Putamen (tissue), 1 donor: ENCODE results near the gene LRRC63.
"Not testable (repeated sequence)": the region's sequence is repeated elsewhere in the genome, so short reads cannot be mapped to it uniquely, and the experiment has no call there.

ENCODE experiments used
- DNase-seq: peaks from one replicate; pipeline ENCODE4 v3.0.0-alpha.2; 2016; ENCODE audit warnings: low spot score

Gene LRRC63, protein sequence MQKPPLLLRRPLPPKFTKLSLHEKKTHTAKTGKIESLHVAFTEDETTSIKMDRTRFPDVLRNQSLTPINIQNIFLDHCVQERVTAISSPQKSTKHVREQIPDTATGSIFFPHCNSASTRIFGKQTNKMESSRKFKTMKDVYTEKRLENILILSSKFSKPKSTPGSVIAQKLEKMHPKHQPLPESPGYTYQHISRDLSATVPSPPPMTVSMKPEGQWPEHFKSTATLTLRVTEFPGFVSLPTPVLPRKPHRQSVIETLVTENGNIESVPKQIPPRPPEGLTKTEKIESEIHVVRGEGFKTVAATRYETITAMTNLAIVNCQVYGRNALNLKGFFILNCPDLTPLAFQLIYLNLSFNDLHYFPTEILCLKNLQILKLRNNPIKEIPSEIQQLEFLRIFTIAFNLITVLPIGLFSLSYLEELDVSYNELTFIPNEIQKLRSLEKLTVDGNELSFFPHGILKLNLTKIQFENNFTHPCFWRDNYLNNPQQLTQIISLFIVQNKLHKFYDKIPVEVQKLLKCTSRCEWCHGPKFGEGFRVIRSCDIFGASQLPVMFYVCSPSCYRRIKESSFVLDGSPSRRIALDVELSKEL

DNA sequence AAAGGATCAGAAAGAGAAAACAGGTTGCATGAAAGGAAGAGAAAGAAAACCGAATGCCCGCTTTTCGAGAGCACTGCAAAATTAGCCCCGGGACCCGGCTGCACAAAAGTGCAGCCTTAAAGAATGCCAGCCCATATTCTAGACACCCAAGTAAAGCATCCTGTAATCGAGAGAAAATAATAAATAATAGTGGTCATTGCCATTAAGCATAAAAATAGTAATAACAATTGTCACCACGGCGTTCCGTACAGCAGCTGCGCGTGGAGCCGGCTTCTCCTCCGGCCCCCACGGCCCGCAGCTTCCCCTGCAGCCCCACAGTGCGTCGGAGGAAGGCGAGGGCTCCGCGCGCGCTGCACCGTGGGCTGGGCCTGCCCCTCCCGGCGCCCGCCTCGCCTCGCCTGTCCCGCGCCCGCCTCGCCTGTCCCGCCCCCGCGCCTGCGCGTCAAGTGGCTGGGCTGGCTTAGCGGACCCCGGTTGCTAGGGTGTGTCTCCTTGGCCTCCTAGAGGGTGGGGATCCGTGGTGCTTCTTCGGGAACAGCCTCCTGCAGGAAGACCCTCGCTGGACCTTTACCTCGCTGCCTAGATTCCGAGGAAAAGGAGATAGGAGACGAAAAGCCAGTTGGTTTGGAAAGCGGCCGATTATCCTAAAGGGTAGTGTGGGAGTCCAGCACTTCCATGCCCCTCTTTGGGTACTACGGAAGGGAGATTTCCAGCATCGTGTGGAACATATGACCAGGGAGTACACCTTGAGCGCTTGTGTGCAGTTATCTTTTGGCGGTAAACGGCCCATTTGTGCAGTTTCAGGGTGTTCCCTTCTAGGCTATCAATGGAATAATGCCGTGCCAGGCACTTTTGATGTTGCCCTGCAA is at the start of gene LRRC63:
Gene LRRC63 (plus strand): TSS at position 446 of the 869 bp plus-strand sequence. CDS start 1,107 bp downstream, outside the sequence.
- DNase-seq, result peak; percentile 85

DNA sequence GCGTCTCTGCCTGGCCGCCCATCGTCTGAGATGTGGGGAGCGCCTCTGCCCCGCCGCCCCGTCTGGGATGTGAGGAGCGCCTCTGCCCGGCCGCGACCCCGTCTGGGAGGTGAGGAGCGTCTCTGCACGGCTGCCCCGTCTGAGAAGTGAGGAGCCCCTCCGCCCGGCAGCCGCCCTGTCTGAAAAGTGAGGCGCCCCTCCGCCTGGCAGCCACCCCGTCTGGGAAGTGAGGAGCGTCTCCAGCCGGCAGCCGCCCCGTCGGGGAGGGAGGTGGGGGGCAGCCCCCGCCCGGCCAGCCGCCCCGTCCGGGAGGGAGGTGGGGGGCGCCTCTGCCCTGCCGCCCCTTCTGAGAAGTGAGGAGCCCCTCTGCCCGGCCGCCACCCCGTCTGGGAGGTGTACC is 49.0 kb upstream of the LRRC63 start:
- not testable (repeated sequence) for DNase-seq

DNA sequence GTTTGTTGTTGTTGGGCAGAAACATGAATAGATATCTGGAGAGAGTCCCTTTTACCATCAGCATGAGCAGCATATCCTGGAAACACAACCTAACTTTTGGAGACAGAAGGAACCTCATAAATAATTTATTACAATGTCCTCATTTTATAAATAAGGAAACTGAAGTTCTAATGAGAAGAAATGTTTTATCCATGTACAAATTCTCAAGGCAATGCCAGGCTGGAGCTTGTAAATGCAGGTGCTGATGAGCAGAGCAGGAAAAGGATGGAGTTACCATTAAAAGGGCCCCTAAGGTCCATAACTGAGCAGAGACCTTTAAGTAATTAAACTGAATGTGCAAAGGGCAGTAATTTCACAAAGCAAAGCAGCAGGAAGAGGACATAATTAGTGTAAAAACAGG is 47.1 kb upstream of the LRRC63 start:
- no peak for DNase-seq

DNA sequence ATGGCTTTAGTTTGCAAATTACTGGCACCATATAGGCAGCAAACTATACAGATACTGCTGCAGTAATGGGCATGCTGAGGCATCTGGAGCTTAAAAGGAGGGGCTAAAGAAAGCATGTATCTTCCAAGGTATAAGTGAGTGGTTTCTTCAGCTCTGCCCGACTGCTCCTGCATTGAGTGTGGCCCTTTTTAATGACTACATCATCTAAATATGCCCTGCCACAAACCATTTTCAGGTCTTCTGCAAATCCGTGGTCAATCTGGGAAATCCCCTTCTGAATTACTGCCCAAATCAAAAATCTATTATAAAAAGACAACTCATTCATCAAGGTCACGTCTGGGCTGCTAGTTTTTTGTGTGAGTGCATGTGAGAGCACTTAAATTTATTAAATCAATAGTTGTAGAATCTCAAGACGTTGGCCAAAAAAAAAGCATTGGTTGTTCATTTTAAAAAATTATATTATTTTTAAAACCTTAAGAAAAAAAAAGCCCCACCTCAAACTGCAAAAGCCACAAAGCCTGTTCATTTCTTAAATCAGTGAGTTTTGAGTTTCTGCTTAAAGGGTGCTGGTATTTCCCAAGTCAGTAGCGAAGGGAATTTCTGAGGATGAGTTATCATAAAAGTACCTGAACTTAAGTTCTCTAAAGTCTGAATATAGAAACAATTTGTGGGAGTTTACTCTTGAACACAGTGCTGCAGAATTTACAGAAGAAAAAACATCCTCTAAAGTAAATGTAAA is 46.1 kb upstream of the LRRC63 start:
- no peak for DNase-seq

DNA sequence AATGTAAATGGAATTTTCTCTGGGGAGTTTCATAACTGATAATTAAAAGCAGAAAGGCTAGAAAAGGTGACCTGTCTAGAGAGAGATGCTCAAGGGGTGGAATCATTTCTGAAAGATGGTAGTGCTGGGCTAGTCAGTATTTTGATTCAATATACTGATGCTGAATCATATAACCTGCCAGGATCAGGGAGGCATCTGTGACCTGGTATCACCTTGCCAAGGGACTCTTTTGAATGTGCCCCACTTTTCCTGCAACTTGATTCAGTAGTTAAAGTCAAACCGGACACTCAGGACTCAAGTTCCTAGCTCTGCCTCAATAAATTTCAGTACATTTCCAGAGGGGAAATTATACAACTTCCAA is 45.5 kb upstream of the LRRC63 start:
- no peak for DNase-seq

DNA sequence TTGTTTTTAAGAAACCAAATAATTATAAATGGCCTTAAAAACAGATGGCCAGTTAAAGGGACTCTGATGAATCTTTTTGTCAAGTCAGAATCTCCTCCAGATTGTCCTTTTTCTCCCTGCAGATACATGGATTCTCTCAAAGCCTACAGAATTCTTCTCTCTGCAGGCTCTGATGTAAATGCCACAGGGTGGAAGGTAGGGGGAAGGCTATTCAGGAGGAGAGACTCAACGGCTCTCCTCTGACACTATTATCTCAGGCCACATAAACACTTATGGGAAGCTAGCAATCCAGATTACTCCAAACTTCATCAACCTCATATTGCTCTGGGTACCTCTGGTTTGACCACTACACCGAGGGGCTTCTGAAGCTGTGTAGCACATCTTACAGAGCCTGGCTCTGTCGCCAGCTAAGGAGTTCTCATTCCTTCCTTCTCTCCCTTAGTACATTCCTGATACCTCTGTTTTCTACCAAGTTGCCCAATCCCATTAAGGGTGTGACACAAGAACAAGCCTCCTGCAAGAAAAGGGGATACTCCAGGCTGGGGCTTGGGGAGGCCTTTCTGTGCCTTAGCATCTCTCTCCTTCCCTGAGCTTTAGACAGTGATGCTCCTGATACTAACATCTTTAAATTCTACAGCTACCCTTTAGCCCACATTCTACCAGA is 44.6 kb upstream of the LRRC63 start:
- DNase-seq, result no peak

DNA sequence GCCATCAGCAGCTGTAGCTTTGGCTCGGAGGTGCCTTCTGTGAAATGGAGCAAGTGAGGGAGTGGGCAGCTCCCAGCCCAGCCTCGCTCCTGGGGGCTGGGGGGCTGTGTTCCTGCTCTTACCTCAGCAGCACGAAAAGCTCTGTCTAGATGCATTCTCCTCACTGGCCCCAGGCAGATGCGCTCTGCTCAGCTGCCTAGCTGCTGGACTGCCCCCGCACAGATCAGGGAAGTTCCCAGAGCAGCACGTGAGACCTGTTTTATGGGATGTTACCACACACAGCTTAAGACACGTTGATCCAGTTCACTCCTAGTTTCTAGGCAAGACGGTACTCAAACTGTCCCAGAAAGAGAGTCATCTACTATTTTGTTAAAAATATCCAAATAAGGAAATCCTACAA is 43.4 kb upstream of the LRRC63 start:
- no peak for DNase-seq

DNA sequence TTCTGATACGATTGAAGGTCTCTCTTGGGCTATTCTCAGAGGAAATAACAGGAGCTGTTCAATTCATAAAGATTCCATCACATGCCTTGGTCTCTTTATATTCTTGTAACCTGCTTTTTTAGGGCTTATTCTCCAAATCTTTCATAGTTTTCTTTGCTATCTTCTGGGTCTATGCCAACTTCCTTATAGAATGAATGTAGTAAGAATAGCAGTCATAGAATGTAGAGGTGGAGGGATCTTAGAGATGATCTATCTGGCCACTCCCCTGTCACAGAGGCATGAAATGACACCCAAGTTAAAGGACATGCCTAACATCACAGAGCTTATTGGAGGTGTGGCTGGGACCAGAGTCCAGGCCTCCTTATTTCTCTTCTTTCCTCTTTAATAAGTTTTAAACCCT is 42.9 kb upstream of the LRRC63 start:
- no peak for DNase-seq

DNA sequence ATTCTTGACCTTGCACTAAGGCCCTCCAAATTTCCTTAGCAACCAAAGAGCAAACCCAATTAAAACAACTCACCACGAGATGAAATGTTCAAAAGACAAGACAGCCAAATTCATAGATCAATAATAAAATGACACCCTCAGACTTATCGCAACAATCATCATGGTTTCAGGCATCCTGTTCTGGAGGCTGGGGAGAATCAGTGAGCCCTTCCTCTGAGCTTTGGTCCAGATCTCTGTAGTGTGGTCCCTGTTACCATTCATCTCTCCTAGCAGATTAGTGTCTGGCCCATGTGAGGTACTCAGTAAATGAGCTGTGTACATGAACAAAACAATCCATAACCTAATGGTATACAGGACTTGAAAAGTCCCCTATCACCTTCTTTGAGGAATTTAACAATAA is 42.0 kb upstream of the LRRC63 start:
- DNase-seq, result no peak

DNA sequence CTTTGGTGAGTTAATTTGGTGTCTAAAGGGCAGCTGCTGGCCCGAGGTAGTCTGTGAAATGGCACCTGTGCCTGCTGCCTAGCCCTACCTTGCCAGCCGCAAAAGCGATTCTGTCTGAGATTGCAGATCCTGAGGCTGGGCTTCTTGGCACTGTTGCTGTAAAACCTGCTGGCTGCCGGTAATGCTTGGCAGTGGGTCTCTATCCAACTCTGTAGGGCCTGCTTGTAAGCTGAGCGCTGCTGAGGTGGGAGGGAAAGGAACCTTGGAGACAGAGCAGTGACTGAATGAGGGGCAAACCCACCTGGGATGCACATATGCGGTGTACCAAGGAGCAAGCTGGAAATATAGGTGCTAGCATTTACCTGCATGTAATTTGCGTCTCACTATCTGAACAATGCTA is 41.5 kb upstream of the LRRC63 start:
- no peak for DNase-seq

DNA sequence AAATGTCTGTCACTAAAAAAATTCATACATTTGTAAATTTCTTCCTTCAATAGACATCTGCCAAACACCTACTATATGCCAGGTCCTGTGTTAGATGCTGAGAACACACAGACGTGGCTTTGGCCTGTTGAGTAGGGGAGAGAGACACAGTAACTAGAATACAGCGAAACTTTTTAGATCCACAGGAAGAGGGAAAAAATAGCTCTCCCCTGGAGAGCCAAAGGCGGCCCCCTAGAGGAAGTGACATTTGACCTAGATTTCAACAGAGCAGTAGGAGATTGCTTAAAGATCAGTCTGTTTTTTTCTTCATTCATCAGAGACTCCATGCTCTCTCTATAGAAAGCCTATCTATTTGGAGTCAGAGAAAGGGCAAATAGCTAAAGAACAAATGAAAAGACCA is 41.0 kb upstream of the LRRC63 start:
- DNase-seq, result no peak

DNA sequence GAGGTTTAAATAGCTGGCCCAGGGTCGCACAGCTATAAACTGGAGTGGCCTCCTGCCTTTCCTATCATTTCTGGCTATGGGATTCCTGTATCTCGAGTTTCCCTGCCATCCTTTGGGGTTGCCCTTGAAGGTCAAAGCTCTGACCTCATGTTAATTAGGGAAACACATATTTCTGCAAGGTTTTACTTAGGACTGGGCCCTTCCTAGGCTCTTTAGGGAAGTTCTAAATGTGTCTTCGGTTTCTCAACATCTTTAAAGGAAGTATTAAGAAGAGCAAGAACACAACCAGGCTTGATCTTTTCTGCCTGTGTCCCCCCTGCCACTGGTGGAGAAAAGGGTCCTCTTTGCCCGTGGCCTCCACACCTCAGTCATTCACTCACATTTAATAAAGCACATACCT is 40.5 kb upstream of the LRRC63 start:
- no peak for DNase-seq

DNA sequence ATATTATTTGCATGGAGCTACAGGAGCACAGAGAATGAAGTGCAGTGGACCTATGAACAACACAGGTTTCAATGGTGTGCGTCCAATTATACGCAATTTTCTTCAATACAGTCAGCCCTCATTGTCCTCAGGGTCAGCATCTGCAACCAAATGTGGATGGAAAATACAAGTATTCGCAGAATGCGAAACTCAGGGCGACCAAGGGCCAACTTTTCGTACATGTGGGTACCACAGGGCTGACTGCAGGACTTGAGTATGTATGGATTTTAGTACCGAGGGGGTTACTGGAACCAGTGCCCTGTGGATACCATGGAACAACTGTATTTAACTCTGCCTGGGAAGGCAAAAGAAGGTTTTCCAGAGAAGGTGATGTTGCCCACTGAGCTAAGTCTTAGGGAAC is 40.0 kb upstream of the LRRC63 start:
- no peak for DNase-seq

DNA sequence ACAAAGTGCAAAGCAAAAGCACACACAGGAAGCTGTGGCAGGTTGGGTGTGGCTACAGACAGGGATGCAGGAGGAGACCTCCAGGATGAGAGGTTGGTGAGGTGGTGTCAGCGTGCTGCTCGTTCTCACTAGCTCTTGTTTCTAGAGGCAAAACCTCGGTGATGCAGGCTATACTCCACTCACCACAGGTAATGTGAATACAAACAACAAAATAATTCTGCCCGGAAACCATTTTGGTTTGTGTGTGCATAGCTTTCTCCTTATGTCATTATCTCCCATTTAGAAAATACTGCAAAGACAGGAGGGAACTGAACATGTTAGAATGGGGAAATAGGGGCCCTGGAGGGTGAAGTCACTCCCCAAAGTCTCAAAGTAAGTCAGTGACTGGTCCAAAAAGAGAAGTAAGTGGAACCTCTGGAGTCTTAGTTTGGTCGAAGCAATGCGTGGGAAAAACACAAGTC is 39.2 kb upstream of the LRRC63 start:
- DNase-seq, result no peak

DNA sequence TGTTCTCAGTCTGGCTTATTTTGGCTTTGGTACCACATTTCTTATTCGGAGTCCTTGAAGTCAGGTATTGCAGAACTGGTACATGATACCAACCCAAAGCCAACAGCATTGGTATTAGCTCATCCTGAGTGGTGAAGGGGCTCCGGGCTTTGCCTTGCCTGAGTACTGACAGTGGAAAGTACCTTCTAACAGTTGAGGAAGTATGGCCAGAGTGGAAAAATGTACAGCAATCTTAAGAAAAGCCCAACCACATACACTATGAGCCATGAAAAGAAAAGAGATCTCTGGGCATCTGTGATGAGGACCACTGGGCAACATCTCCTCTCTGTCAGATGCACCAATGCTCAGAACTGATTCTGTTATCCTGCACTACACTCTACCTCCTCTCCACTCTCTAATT is 38.1 kb upstream of the LRRC63 start:
- DNase-seq, result no peak

DNA sequence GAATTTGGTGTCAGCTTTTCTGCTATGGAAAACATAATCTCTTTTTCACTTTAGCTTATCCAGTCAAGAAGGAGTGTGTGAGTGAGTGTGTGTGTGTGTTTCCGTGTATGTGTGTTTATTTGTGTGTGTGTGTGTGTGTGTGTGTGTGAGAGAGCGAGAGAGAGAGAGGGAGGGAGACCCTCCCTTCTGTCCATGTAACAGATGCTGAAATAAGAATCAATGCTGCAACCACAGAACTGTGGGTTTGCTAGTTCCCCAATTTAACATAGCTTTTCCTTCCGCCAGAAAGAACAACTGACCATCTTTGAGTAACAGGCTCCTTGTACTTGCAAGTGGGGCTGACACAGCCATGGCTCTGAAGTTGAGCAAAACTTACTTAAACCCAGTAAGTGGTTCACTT is 35.0 kb upstream of the LRRC63 start:
- DNase-seq, result peak; percentile 20

DNA sequence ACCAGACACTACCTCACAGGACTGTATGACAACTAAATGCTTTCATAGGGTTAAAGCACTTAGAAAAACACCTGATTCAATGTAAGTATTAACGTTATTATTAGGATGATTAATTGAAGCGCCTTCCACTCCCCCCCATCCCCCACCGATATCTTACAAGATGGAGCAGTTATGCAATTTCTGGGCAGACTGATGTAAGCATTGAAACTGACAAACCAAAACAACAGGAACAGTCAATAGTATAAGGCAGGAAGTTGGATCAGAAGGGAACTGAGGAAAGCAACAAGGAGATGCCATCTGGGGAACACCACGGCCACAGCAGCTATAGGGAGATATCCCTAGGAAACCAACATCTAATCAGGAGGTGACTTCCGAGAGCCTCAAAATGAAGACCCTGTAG is 33.6 kb upstream of the LRRC63 start:
- no peak for DNase-seq

DNA sequence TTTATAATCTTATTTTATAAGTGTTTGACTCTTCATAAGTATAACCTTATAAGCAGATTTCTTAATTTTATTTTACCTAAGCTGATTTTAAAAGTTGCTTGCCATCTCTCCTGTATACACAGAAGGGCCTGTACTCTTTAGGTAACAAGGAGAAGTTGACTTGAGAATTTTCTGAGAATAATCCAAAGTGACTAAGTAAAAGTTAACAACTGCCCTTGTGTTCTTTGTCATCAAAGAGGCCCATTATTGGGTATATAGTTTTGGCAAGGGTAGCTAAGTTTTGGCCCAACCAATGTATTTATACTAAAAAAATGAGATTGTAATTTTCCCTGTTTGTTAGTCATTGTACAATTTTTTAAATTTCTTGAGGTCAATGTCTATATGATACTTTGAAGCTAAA is 32.9 kb upstream of the LRRC63 start:
- DNase-seq, result no peak

DNA sequence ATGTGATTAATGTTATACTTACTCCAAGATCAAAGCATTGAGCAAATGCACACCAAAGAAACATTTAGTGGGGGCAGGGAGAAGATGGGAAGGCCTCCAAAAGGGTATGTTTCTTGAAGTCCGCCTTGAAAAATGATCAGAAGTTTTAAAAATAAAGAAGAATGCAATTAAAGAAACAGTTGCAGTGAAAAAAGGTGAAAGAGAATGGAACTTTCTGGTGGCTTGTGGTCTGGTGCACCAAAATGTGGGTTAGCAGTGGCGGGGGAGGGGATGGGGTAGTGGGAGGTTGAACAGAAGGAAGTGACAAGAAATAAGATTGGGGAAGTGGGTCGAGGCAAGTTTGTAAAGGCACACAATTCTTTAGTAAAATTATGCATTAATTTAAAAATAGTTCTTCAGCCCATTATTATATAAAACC is 32.2 kb upstream of the LRRC63 start:
- DNase-seq, result no peak

DNA sequence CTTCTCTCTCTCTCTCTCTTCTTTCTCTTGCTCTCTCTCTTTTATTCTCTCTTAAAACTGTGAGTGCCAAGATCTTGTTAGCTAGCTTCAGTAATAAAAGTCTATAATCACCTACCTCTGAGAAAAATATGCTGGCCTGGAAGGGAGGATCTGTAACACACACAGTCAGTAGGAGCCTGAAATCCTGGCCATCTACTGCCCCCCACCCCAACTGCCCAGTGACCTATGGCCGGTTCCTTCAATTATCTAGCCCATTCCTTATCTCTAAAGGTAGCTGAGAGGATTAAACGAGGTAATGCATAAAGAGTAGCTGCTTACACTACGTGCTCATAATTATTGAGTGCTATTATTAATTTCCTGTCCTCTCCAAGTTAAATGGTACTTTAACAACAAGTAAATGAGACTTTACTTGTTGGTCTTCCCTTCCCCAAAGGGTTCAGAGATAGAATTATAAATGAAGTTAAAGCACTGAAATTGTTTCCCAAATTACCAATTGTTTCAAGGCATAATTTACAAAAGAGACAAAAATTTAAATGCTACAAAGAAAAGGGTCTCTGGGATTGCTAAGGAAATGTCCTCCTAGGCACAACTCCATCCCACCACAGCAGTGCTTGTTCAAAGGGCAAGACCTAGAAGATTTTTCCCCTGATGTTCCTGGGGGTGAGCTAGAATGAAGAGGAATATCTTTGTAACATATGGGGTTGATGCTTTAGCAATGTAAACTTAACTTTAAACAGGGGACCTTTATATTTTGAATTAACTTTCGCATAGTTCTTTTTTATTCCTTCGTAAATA is 31.6 kb upstream of the LRRC63 start:
- DNase-seq, result no peak

DNA sequence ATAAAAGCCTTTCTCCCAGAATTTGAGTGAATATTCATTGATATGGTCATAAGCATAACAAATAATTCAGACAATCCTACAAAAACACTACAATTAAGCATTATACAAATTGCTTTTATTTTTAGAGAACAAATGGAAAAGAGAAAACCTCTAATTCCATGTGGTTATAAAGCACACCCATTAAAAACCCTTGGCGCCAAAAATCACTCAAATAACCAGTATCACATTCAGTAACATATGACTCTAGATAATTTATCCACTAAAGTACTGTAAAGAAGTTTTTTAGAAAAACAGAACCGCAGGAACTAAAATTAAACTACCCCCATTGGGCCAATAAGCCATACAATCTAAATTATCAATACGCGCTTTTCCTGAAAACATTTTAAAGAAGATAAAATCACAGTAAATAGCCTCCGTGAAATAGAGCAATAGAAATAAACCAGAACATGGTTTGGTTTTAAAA is 30.3 kb upstream of the LRRC63 start:
- DNase-seq, result no peak
